Stimulated activated CD8-positive, alpha-beta memory T cell treated with anti-CD3 and anti-CD28 coated beads, Interleukin-15, amount 100 ng/mL, for 1 hour (primary cell): ENCODE data around the gene HNRNPCL4.
"Not testable (repeated sequence)": the region's sequence is repeated elsewhere in the genome, so short reads cannot be mapped to it uniquely, and the experiment has no call there.

Experiments used
- DNase-seq: peaks from one replicate; pipeline ENCODE4 v3.0.0-alpha.2; 2020; ENCODE audit warnings: low read depth

The HNRNPCL4 gene

DNA sequence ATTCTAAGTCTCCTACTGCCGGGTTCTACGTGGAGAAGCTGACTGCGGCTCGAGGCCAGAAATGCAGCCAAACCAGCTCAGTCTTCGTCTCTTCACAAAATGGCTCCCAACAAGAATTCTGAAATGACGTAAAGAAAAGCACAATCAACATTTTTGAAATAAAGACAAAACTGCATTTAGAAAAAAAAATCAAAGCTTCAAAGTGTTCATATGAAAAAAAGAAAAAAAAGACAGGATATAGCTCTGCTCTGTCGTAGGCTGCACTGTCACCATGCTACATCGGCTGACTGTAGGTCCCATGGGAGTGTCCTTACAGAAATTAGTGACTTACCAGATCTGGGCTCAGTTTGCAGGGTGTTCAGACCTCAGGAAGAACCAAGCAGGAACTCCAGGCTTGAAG, at the start of gene HNRNPCL4:
Gene HNRNPCL4, minus strand, starts transcription at position 101 of the 400 bp plus-strand sequence. CDS start 164 bp downstream, outside the sequence.
- not testable (repeated sequence) for DNase-seq

DNA sequence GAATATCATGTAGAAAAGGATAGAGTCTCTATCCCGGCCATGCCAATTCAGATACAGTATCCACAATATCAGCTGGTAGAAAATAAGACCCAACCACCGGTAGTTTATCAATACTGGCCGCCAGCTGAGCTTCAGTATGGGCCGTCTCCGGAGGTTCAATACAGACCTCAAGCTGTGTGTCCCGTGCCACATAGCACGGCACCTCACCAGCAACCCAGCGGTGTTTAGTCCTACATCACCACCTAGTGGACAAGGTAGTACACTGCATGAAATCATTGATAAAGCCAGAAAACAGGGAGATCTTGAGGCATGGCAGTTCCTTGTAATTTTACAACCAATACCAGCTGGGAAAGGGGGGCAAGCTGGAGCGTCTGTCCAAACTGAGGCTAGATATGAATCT, 43.3 kb upstream of the HNRNPCL4 start:
- DNase-seq: not testable (repeated sequence)

DNA sequence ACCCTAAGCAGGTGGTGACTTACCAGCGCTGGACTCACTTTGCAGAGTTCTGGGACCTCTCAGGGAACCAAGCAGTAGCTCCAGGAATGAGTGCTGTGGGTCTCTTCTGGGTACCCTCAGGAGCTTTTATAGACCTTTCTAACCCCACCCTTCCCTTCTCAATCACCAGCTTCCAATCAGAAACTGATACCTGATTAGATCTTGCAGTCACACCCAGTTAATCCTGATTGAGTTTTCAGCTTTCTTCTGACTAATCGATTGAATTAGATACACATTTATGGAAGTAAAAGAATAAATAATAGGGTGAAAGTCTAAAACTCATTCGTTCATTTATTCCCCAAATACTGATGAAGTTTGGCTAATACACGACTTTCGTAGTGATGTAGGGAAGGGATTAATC, 35.9 kb upstream of the HNRNPCL4 start, which contains the start of gene PRAMEF13:
Gene PRAMEF13, minus strand, starts transcription at position 101 of the 400 bp plus-strand sequence. CDS start 1,820 bp downstream, outside the sequence.
- DNase-seq: not testable (repeated sequence)

DNA sequence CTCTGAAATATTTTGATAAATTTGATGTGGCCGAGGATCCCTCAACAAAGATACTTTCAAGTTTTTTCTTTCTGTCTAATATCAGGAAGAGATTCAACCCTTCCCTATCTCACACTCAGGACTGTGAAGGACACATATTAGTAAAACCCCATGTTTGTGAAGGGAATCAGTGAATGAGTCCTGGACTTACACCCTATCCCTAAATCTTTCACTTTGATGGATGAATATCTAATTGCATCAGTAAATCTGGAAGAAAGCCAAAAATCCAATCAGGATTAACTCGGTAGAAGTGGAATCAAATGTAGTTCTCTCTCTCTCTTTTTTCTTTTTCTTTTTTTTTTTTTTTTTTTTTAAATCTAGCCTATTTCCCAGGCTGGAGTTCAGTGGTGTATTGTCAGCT, 6.1 kb upstream of the HNRNPCL4 start, which contains the start of gene PRAMEF9:
Gene PRAMEF9, plus strand, starts transcription at position 301 of the 400 bp plus-strand sequence. CDS start 3,433 bp downstream, outside the sequence.
- DNase-seq: not testable (repeated sequence)

DNA sequence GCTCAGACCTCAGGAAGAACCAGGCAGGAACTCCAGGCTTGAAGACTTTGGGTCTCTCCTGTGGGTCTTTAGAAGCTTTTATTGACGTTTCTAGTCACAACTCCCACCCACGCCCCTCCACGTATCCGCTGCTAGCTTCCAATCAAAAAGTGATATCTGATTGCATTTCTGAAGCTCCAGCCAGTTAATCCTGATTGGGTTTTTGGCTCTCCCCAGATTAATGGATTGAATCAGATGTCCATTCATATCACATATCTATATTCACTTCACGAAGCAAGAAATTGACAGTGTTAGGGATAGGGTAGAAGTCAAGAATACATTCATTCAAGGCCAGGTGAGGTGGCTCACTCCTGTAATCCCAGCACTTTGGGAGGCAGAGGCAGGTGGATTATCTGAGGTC, 9.5 kb downstream of the HNRNPCL4 start, which contains the start of gene PRAMEF26:
Gene PRAMEF26, minus strand, starts transcription at position 101 of the 400 bp plus-strand sequence. CDS start 2,914 bp downstream, outside the sequence.
- DNase-seq: not testable (repeated sequence)

DNA sequence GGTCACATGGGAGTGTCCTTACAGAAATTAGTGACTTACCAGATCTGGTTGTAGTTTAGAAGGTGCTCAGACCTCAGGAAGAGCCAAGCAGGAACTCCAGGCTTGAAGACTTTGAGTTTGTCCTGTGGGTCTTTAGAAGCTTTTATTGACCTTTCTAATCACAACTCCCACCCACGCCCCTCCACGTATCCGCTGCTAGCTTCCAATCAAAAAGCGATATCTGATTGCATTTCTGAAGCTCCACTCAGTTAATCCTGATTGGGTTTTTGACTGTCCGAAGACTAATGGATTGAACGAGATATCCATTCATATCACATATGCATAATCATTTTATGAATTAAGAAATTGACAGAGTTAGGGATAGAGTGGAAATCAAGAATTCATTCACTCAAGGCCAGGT, 48.7 kb downstream of the HNRNPCL4 start, which contains the start of gene HNRNPCL2:
Gene HNRNPCL2, minus strand, starts transcription at position 101 of the 400 bp plus-strand sequence. CDS start 454 bp downstream, outside the sequence.
- DNase-seq: not testable (repeated sequence)
